Endothelial cell of hepatic sinusoid (primary cell): ENCODE results near the gene PCSK7.

Experiments
- in situ Hi-C: cut with HindIII; loops from 2 replicates; pipeline ENCODE4 v1.10.0; 2017; ENCODE audit warnings: low sequenced_read_pairs

Gene PCSK7

GRCh38 chr11:117230999-117231841 lies 653 bp downstream of the PCSK7 start:
- in situ Hi-C loops, result no loop called here

GRCh38 chr11:117230286-117230961 lies 1.4 kb downstream of the PCSK7 start:
- in situ Hi-C loops, result no loop called here

GRCh38 chr11:117229931-117230285 lies 2.0 kb downstream of the PCSK7 start:
- in situ Hi-C loops, result no loop called here

DNA sequence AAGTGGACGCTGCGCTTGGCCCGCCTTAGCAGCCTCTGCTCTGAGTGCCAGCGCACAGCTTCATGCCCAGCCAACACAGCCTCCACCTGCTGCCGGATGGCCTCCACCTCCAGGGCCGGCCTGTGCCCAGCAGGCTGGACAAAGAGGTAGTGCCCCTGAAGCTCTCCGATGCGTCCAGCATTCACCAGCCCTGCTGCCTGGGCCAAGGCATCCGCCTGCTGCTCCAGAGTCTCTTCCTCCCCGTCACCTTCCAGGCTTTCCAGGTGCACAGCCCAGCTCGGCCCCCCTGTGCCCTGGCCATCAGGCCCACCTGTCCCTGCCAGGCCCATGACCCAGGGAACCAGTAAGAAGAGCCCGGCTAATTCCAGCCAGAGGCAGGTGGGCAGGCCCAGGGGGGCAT lies 2.5 kb downstream of the PCSK7 start:
- in situ Hi-C loops, result no loop called here

- in situ Hi-C loops, result no loop called here
These were observed 3.8 kb downstream of the PCSK7 start for GRCh38 chr11:117228091-117228490.

GRCh38 chr11:117226388-117227385 lies 5.2 kb downstream of the PCSK7 start:
- in situ Hi-C loops, result no loop called here

GRCh38 chr11:117225553-117226170 lies 6.2 kb downstream of the PCSK7 start:
- in situ Hi-C loops, result no loop called here

GRCh38 chr11:117223741-117224689 lies 7.9 kb downstream of the PCSK7 start:
- in situ Hi-C loops, result no loop called here

DNA sequence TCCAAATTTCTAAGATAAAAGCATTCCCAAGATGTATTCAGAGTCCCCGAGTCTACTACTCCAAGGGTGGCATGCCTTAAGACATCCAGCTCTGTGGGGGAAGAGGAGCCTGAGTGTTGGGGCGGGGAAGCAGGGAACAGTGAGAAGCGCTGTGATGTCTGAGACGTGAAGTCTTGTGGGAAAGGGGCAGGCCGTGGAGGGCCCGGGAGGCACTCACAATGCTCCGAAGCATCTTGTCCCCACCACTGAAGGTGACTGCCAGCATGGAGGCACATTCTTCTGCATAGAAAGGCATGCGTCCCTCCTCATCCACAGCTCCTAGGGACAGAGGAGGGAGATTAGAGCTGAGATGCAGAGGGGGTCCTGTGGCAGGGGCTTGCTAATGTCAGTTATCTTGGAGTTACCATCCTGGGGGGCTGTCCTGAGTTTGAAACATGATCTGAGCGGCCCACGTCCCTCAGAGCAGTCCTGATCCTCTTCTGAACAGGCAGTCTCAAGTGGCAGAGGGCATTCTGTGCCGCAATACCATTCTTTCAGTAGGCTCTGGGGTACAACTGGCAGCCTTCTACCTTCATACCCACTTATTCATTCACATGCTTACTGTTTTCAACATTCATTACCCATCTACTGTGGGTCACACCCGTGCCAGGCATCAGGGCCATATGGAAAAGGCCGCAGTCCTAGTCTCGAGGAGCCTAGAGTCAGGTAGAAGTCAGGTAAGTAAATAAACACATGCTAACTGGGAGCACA lies 8.7 kb downstream of the PCSK7 start:
- in situ Hi-C loops, result no loop called here

DNA sequence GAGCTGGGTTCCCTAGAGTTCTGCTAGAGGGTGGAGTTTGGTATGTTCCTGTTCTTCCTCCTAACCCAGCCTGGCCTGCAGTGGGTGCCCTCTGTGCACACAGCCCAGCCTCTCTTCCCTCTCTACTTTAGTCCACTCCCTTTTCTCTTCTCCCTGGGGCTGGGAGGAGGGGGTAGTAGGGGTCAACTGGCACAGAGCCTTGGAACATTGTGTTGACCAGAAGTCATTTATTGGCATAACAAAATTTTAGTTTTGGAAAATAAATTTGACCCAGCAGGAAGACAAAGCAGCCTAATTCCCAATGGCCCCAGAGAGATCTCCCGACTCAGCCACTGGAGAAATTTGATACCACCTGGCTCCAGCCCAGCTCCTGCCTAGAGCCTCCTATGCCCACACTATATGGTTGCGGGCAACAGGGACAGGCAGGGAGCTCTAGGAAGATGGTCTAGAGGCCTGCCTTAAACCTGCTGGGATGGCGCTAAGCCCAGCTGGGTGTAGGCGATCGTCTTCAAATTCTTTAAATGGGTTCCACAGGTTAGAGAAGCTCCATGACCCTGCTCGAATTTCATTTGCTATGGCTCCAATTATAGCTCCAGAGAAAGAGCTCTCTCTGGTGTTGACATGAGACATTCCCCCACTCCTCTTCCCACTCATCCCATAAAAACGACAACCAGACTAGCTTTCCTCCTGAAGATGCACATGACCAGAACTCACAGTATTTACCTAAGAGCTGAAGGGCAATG lies 9.9 kb downstream of the PCSK7 start:
- in situ Hi-C loops, result no loop called here

DNA sequence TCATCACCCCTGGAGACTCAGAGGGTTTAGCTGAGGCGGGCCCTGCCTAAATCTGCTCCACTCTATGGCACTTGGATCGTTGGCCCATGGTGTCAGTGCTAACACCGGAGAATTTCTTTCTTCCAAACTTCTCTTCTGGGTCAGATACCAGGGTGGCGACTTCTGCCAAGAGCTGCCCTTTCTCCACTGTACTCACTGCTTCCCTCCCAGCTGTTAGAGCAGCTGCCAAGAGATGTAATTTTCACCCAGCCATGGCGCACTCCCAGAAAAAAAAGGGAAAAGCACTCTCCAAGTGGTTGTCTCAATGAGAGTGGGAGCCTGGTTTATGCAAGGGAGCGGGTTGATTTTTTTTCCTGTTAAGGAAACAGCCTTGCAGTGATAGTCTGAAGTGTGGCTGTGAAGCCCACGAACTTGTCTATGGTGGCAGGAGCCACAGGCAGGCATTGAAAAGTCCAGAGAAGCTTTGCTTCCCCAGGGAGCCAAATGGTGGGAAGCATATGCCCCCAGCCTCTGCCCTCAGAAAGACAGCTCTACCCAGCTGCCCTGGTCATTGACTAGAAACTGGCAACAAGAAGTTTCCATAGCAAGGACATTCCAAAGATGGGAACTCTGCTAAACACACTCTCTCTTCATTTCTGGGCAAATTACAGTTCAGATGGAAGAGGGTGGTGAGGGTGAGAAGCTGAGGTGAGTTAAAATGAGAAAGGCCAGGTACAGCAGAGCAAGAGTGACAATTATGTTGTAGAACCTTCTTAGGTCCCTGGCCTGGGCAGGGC lies 10.7 kb downstream of the PCSK7 start:
- in situ Hi-C loops, result no loop called here

DNA sequence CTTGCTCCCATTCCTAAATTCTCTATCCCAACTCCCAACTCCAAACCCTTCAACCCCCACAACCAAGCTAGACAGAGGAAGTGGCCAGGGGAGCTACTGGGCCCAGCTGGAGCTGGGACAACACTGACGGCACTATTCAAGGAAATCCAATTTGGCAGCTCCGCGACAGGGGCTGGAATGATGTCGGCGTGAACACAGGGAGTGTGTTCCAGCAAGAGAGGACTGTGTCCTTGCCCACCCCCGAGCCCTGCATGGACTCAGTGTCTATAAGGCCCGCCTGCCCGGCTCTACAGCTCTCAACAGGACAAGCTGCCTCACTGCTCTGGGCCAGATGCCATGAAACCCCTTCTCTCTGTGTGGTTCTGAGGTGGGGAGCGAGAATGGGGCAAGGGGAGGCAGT lies 11.3 kb downstream of the PCSK7 start:
- in situ Hi-C loops, result no loop called here

- in situ Hi-C loops, result no loop called here
These were observed 11.9 kb downstream of the PCSK7 start for GRCh38 chr11:117219995-117220394.

DNA sequence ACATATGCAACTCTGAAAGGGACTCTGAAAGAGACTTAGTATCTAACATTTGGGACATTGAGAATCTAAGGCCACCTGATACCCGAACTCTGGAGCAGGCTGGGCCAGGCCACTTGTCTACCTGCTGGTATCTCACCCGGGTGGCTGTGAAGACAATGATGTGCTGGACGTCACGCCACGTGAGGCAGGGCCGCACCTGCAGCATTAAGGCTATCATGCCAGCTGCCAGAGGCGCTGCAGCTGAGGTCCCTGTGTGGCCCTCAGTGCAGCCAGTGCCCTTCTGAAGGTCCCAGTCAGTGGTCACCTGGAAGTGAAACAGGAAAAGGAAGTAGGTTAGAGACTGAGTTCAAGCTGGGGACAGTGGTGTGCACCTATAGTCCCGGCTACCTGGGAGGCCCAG lies 12.4 kb downstream of the PCSK7 start:
- in situ Hi-C loops, result no loop called here

DNA sequence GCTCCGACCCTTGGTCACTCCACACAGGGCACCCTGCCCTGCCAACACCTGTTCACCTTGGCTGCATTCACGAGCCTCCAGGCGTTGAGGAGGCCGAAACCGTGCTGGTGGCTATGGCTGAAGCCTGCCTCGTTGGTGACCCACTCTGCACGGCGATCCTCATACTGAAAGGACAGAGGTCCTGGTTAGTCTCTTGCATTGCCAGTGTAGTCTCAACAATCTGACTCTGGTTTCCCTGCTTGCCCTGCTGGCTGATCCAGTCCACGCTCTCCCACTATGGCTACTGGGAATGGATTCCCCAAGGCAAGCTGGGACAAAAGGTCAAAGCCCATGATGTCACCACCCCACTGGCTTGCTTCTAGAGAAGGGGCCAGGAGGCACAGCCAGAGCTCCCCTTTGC lies 12.9 kb downstream of the PCSK7 start:
- in situ Hi-C loops, result no loop called here

- in situ Hi-C loops, result no loop called here
These were observed 13.5 kb downstream of the PCSK7 start for GRCh38 chr11:117218133-117218915.
